GM18511 (cell line): ENCODE measurements around the gene MRFAP1L1.
"Not testable (repeated sequence)": the region's sequence is repeated elsewhere in the genome, so short reads cannot be mapped to it uniquely, and the experiment has no call there.

Source experiments
- ATAC-seq: cut with Tn5 transposase; IDR thresholded peaks from one replicate; pipeline ENCODE4 v1.9.1; 2021; ENCODE audit warnings: mild to moderate bottlenecking, moderate library complexity; ENCODE audit not compliant: unreplicated experiment

MRFAP1L1 gene

DNA sequence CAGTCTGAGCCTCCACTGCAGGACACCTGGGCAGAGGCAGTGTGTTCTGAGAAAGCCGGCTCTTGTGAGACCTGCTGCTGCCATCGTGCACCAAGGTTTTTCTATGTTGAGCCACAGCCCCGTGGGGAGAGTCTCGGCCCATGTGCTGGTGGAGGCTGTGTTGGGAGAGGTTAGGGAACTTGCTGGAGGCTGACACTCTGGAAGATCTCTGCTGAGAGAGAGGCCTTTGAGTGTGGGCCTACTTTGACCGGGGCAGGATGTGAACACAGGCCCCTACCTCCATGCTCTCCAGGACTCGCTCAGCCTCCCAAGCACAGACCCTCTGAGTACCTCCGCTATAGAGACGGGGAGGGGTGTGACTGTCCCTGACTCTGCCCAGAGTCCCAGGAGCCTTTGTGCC lies 17.3 kb downstream of the MRFAP1L1 start:
- ATAC-seq: no peak

- ATAC-seq: no peak
Measured at GRCh38 chr4:6689506-6689960, 20.1 kb downstream of the MRFAP1L1 start.

DNA sequence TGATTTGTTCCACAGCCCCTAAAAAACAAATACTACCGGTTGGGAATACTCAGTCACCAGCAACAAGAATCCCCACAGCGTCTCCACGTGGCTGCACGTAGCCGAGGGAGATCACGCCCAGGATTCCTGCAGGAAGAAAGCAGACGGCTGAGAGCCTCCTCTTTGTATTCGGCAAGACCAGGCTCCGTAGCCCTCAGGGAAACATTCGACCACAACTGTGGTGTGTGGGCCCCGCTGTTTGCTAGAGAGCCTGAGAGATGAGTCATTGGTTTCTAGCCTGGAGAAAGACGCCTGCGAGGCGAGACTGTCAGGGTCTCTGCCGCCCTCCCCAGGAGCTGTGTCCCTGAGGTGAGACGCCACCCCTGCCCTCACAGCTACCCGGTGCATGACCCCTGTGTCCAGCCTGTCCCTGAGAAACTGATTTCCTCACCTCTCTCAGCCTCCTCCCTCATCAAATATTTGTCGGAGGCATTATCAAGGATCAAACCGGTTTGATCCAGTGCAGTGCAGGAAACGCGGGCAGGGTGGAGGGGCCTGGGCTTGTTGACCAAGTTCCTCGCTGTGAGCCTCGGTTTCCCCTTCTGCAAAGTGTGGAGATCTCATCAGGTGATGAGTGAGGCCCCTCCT lies 20.7 kb downstream of the MRFAP1L1 start:
- peak; percentile 95 for ATAC-seq

GRCh38 chr4:6687947-6688878 lies 21.5 kb downstream of the MRFAP1L1 start:
- no peak for ATAC-seq

GRCh38 chr4:6686104-6686787 lies 23.4 kb downstream of the MRFAP1L1 start:
- no peak for ATAC-seq

DNA sequence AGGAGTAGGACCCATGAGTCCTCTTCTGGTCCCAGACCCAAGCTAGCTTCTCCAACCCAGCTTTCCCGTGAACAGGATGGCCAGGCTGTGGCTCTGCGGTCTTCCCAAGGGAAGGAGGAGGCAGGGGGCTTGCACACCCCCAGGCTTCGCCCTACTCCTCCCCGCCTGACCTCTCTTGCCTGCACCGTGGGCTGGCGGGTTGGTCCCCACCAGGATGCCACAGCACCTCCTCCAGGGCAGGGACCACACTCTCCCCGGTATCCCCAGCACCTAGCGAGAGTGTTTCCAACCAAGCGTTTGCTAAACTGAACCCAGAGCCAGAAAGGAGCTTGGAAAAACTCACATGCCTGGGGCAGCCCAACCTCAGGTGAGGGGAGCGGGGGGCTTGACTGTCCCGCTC lies 25.0 kb downstream of the MRFAP1L1 start:
- ATAC-seq: no peak

DNA sequence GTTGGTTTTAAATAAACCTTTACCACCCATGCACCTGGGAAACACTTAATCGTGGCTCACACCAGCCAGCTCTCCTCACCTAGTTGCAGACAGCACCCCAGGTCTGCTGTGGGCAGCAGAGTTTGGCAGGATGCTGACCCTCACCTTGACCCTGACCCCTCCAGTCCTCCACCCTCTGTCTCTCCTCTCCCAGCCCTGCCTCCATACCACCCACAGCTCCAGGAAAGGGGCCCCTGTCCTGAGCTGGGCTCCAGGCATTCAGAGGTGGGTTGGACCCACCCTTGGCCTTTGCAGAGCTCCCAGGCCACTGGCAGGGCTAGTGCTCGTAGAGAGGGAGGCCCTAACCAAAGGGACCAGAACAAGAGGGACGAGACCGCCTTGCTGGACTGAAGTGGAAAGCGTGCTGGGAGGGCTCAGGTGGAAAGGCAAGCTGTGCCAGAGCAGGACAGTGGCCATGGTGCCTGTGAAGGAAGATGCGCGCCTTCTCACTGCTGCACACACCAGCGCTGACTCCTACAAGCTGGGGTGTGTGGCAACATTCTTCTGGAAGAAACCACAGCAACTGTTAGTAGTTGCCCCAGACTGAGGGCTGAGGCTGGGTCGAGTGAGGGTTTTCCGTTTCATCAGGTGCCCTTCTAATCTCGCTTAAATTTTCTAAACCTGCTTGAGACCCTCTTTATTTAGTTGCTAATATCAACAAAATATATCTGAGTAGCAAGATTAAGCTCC lies 26.6 kb downstream of the MRFAP1L1 start:
- ATAC-seq: no peak

DNA sequence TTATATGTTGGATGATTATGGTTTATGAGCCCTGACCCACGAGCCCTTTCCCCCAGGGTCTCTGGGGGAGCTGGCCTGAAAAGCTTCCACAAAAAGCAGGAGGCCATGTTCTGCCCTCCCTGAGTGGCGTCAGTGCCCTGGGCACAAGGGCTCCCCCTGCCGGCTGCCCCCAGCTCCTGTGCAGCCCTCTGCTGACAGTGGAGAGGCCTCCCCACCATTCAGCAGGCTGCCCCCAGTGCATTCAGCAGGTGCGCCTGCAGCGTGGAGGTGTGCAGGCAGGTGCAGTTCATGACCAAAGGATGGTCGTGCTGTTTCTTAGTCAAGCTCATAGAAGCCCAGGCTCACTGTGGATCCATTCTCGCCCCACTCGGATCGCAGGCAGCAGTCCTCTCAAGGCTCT lies 28.5 kb downstream of the MRFAP1L1 start:
- no peak for ATAC-seq

GRCh38 chr4:6680372-6681034 lies 29.2 kb downstream of the MRFAP1L1 start:
- ATAC-seq: no peak

- ATAC-seq: no peak
Measured at GRCh38 chr4:6676722-6677558, 32.7 kb downstream of the MRFAP1L1 start.

DNA sequence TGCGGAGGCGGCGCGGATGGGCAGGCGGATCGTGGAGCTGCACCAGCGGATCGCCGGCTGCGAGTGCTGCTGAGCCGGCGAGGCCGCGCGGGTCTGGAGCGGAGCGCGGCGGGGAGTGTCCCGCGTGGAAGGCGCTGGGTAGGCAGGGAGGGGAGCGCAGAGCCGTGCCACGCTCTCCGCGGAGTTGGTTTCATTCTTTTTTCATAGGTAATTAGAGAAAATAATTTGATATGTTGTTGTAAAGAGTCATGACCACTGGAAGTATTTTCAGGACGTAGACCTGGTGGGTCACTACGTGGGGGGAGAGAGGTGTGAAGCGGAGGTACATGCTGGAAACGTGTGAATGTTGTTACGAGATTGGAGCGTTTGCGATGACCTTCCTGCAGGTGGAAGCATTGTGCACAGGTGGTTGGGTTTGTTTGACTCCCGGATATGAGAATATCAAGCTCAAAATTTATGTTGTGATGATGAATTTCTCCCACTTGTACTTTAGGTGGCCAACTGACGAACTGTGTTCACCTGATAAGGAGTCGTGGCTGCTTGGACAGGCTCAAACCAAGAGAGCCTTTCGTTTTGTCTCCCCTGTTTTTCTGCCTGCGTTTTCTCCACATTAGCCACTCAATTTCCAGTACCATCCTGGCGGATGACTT lies 35.0 kb downstream of the MRFAP1L1 start:
- peak; percentile 60 for ATAC-seq

DNA sequence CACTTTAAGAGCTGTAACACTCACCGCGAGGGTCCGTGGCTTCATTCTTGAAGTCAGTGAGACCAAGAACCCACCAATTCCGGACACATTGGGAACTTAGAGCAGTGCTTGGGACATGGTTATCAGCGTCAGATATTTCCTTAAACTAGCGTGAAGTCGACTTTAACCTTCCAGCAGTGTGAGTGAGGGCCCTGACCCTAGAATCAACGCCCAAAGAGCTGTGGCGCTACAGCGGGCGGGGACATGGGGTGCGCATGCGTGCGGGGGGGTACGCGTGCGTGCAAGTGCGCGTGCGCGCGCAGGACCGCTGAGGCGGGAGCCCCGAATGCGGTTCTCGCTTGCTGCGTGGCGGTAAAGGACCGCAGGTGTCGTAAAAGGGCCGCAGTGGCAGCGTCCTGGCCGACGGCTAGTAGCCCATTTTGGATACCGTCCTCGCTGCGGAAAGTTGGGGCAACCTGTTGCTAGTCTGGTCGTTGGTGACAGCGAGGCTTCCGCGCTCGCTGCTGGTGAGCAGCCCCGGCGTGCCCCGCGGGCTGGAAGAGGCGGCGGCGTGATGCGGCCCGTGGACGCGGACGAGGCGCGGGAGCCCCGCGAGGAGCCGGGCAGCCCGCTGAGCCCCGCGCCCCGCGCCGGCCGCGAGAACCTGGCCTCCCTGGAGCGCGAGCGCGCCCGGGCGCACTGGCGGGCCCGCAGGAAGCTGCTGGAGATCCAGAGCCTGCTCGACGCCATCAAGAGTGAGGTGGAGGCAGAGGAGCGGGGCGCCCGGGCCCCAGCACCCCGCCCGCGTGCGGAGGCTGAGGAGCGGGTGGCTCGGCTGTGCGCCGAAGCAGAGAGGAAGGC lies 35.8 kb downstream of the MRFAP1L1 start:
- ATAC-seq: peak; percentile 77

DNA sequence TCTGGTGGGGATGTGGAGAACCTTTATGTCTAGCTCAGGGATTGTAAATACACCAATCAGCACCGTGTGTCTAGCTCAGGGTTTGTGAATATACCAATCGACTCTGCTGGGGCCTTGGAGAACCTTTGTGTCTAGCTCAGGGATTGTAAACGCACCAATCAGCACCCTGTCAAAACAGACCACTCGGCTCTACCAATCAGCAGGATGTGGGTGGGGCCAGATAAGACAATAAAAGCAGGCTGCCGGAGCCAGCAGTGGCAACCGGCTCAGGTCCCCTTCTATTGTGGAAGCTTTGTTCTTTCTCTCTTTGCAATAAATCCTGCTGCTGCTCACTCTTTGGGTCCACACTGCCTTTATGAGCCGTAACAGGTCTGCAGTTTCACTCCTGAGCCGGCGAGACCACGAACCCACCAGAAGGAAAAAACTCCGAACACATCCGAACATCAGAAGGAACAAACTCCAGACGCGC lies 36.4 kb downstream of the MRFAP1L1 start:
- ATAC-seq: not testable (repeated sequence)

GRCh38 chr4:6672541-6673190 lies 37.0 kb downstream of the MRFAP1L1 start:
- ATAC-seq: not testable (repeated sequence)

- no peak for ATAC-seq
Measured at GRCh38 chr4:6672131-6672530, 37.5 kb downstream of the MRFAP1L1 start.

DNA sequence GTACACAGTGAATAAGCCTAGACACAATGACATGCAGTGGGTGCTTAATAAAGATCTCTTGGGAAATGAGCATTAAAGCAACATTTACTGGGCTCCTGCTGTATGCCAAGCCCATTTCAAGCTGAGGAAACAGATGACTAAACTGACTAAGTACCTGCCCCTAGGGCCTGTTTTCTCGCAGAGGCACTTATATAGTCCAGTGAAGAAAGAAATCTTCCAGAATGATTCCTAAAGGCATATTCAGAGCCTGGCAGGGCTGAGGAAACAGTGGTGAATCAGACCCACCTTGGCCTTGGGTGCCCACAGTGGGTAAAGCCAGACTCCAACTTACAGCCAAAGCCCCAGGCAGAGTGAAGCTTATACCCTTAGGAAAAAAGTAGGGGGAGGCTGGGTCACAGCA lies 38.0 kb downstream of the MRFAP1L1 start:
- ATAC-seq: no peak

- no peak for ATAC-seq
Measured at GRCh38 chr4:6668391-6668790, 41.3 kb downstream of the MRFAP1L1 start.

GRCh38 chr4:6665320-6665654 lies 44.4 kb downstream of the MRFAP1L1 start:
- no peak for ATAC-seq
